RCC 7860 (cell line): Measurements from ENCODE around the gene SYCE1.
"Not testable (repeated sequence)": the region's sequence is repeated elsewhere in the genome, so short reads cannot be mapped to it uniquely, and the experiment has no call there.

ENCODE experiments used
- DNase-seq: peaks from one replicate; pipeline ENCODE4 v3.0.0-alpha.2; 2015; ENCODE audit warnings: low spot score
- FAIRE-seq: peaks from 2 replicates; lab custom pipeline; 2012; peaks lifted over from hg19 to GRCh38; lab: Jason Lieb, UNC

The SYCE1 gene

DNA sequence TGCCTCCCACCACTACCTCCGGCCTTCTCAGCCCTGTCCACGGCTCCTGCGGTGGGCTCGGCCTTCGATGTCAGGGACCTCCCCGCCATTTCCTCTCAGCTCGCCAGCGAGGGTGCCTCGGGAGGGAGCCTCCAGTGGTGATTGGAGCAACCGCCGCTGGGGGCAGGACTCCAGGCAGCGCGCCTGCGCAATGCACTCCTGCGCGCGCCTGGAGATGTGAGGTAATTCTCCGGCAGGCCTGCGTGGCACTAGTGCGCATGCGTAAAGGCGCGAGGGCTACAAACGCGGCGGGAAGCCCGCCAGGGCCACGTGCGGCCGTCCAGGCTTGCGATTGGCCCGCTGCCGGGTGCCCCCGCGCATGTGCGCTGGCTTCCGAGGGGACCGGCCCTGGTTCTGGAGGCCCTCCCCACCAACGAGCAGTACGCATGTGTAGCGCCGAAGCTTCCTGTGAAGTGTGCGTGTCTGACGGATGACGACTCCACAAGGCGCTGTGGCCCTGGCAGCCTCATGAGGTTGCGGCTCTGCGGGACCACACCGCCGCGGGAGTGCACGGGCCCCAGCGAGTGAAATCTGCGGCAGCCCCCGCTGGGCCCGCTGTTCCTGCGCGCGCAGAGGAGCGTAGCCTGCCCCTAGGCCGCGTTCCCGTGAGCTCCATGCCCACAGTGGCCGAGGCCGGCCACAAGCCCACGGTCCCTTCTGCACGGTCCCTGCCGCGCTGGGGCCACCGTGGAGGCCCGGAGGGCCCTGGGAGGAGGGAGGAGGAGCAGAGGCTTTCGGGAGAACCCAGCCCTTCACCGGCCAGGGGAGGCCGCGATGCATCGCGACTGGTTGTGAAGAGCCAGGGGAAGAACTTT lies at the start of gene SYCE1:
Gene SYCE1, minus strand, starts transcription at position 143 of the 854 bp plus-strand sequence. Its CDS starts 54 bp downstream, at position 89.
- DNase-seq (no peak), FAIRE-seq (no peak)

- no peak for FAIRE-seq
- DNase-seq = no peak
Measured at GRCh38 chr10:133614830-133615580, 49.6 kb upstream of the SYCE1 start.

GRCh38 chr10:133613699-133614098 lies 48.3 kb upstream of the SYCE1 start:
- FAIRE-seq = no peak
- DNase-seq = no peak

- no peak for FAIRE-seq
- no peak for DNase-seq
Measured at GRCh38 chr10:133611079-133611478, 45.7 kb upstream of the SYCE1 start.

DNA sequence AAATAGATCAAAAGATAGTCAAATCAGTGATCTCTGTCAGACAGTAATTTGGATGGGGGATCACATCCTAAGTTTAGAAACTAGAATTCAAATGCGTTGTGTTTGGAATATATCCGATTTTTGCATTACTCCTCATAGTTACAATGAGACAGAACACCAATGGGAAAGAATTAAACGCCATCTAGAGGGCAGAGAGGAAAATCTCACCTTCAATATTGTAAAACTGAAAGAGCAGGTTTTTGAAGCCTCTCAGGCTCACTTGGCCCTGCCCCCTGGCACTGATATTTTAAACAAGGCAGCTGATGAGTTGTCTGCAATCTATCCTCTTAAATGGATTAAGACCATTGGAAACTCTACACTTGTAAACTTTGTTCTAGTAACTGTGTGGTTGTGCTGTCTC lies 43.5 kb upstream of the SYCE1 start:
- peak; percentile 27 for DNase-seq
- no peak for FAIRE-seq

- FAIRE-seq, DNase-seq: not testable (repeated sequence)
Measured at GRCh38 chr10:133603434-133603833, 38.1 kb upstream of the SYCE1 start.

- FAIRE-seq (no peak), DNase-seq (no peak)
Measured at GRCh38 chr10:133600657-133601056, 35.3 kb upstream of the SYCE1 start.

- DNase-seq = not testable (repeated sequence)
Measured at GRCh38 chr10:133599869-133600268, 34.5 kb upstream of the SYCE1 start.

GRCh38 chr10:133592716-133593115 lies 27.3 kb upstream of the SYCE1 start:
- no peak for DNase-seq
- FAIRE-seq = no peak

More at GRCh38 chr10:133599869-133600268, 34.5 kb upstream of the SYCE1 start:
- not testable (repeated sequence) for FAIRE-seq

DNA sequence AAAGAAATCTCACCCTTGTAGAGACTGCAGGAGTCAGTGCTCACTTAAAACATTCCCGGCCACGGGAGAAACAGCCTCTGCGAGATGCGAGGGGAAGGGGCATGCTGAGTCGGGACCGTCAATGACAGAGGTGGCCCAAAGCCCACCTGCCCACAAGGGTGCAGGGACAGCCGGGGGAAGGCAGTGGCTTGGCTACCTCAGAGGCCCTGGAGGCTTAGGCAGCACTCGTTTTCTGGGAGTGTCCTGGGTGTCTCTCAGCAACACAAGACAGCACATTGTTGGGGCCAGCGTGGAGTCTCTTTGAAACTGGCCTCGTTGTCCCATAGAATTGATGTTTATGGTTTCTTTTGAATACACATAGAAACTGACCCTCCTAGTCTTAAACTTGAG lies 25.6 kb upstream of the SYCE1 start:
- DNase-seq (no peak), FAIRE-seq (no peak)

GRCh38 chr10:133590226-133590969 lies 25.0 kb upstream of the SYCE1 start:
- FAIRE-seq = no peak
- DNase-seq = no peak

- not testable (repeated sequence) for DNase-seq, FAIRE-seq
Measured at GRCh38 chr10:133577037-133577436, 11.7 kb upstream of the SYCE1 start.

DNA sequence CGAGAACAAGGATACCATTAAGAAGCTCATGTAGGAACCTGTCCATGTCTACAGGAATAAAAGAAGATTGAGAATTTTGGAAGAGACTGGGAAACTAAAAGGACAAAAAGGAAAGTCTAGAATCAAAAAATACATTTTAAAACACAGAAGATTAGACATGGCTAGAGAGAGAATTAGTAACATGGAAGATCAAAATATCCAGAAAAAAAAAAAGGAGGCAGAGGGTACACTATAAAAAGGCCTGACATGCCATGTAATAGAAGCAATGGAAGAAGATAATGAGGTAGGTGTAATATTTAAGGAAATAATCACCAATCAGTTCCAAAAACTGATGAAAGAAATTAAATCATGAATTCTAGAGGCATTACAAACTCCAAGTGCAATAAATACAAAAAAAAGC lies 8.1 kb upstream of the SYCE1 start:
- FAIRE-seq, DNase-seq: not testable (repeated sequence)

DNA sequence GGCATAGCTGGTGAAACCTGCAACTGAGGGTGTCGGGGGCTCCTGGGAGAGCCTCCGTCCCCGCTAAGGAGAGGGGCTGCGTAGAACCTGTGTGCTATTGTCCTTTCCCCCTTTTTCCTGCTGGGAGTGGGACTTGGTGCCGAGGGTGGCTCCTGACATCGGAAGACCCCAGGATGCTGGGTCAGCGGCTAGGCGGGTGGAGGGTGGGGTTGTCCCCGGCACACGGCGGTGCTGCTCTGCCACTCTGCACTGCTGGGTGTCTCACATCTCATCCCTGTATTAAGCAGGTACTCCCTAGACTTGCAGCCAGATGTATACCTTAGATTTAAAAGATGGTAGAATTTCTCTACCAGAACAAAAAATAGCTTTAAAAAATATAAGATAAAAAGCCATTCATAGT lies 6.7 kb upstream of the SYCE1 start:
- not testable (repeated sequence) for DNase-seq, FAIRE-seq

- FAIRE-seq, DNase-seq: not testable (repeated sequence)
Measured at GRCh38 chr10:133569801-133570200, 4.4 kb upstream of the SYCE1 start.

- FAIRE-seq, DNase-seq: not testable (repeated sequence)
Measured at GRCh38 chr10:133568831-133569527, 3.6 kb upstream of the SYCE1 start.

DNA sequence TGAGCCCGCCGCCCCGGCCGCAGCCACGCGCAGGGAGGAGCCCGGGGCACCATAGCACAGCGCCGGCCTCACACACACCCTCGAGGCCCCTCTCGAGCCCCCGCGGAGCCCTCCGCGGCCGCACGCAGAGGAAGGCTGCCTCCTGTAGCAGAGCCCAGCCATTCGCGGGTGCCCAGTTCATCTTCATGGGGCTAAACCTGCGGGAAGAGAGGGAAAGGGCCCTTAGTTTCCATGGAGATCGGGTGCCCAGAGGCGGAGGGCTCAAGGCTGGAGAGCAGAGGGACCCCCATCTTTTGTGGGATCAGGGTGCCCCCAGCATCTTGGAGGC lies 2.9 kb upstream of the SYCE1 start:
- DNase-seq (no peak), FAIRE-seq (no peak)

DNA sequence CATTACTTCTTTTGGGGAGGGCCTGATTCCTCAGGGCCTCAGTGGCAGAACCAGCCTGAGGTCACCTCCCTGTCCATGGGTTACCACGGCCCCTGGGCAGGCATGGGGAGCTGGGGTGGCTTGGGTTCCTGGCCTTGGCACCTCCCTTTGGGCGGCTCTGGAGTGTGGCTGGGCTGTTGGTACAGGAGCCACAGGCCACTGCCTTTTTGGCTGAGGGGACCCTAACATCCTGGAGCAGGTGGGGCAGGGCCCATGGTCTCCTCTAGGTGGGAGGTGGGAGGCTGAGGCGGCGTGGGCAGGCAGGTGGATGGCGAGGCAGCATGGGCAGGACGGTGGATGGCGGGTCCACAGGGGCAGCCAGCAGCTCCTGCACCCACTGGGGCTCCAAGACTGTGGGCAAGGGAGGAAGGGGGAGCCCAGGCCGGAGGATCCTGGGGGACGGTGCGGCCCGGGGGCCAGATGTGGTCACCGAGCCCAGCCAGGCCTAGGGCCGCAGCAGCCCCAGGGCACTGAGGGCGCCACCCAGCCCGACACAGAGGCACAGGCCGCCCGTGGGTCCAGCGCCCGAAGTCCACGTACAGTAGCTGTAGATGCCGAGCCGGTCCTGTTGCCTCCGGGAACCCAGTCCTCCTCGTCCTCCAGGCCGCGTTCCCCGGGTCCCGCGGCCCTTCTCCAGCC lies 2.4 kb upstream of the SYCE1 start:
- DNase-seq = no peak
- no peak for FAIRE-seq

DNA sequence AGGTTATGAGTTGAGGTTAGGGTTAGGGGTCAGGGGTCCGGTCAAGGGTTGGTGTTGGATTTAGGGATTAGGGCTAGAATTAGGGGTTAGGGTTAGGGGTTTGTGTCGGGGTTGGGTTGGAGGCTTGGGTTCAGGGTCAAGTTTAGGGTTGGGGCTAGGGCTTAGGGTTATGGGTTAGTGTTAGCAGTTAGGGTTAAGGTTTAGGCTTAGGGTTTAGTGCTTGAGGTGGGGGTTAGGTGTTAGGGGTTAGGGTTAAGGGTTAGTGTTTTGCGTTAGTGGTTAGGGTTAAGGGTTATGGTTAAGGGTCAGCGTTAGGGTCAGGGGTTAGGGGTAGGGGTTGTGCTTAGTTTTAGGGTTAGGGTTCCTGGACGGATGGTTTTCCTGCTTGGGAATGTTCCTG lies 1.7 kb upstream of the SYCE1 start:
- DNase-seq (no peak), FAIRE-seq (no peak)

- no peak for DNase-seq
- no peak for FAIRE-seq
Measured at GRCh38 chr10:133564816-133565215, 567 bp downstream of the SYCE1 start.
